GM23338 (cell line): ENCODE results near the gene FKRP. TPM values are rescaled to one million over a fixed set of nuclear protein-coding genes. Genes with fewer than 3 reads are reported as not detected.
A peak's percentile ranks its signal among the peaks of the same experiment; 100 is the strongest.

Source experiments
- ATAC-seq: fragments of 200-7000 bp; cut with Tn5 transposase; 3 replicates; pipeline ENCODE4 v1.9.1; 2020
- DNase-seq: peaks from one replicate; pipeline ENCODE4 v3.0.0-alpha.2; 2015; ENCODE audit warnings: low spot score
- H2AFZ ChIP-seq: fragments of 200-600 bp; sonication (generic); 2 replicates; pipeline ENCODE4 v1.8.0; 2016; ENCODE audit warnings: antibody characterized with exemption, mild to moderate bottlenecking, moderate library complexity
- H3F3A ChIP-seq: fragments of 200-600 bp; sonication (generic); replicated peaks from 2 replicates; pipeline ENCODE4 v1.8.0; 2017; ENCODE audit warnings: antibody characterized with exemption, mixed run types, low read depth
- H3K27ac ChIP-seq: fragments of 200-600 bp; sonication (generic); 2 replicates; pipeline ENCODE4 v1.6.1; 2016; ENCODE audit warnings: low read depth
- H3K27me3 ChIP-seq: fragments of 200-600 bp; sonication (generic); 2 replicates; pipeline ENCODE4 v1.8.0; 2016; ENCODE audit warnings: mild to moderate bottlenecking, mixed run types, moderate library complexity; ENCODE audit not compliant: insufficient read depth
- H3K36me3 ChIP-seq: fragments of 200-600 bp; sonication (generic); 2 replicates; pipeline ENCODE4 v1.8.0; 2016; ENCODE audit warnings: mild to moderate bottlenecking; ENCODE audit not compliant: insufficient read depth
- H3K4me1 ChIP-seq: fragments of 200-600 bp; sonication (generic); 2 replicates; pipeline ENCODE4 v1.8.0; 2016; ENCODE audit warnings: mild to moderate bottlenecking, moderate library complexity; ENCODE audit not compliant: insufficient read depth
- H3K4me2 ChIP-seq: fragments of 200-600 bp; sonication (generic); 2 replicates; pipeline ENCODE4 v1.7.1; 2017; ENCODE audit warnings: mixed run types
- H3K4me3 ChIP-seq: fragments of 200-600 bp; sonication (generic); 2 replicates; pipeline ENCODE4 v1.6.1; 2016; ENCODE audit warnings: mixed run types
- H3K79me2 ChIP-seq: fragments of 200-600 bp; sonication (generic); replicated peaks from 2 replicates; pipeline ENCODE4 v1.8.0; 2017; ENCODE audit warnings: mild to moderate bottlenecking; ENCODE audit not compliant: insufficient read depth
- H3K9me2 ChIP-seq: fragments of 200-600 bp; sonication (generic); 2 replicates; pipeline ENCODE4 v1.8.0; 2017; ENCODE audit not compliant: insufficient read depth
- H4K20me1 ChIP-seq: fragments of 200-600 bp; sonication (generic); replicated peaks from 2 replicates; pipeline ENCODE4 v1.8.0; 2017; ENCODE audit warnings: mild to moderate bottlenecking; ENCODE audit not compliant: insufficient read depth
- H3K27ac Mint-ChIP-seq: 2 replicates; pipeline ENCODE4 v1.8.0; 2020; ENCODE audit warnings: inconsistent platforms, mild to moderate bottlenecking, moderate library complexity, mixed read lengths
- H3K27me3 Mint-ChIP-seq: 3 replicates; pipeline ENCODE4 v1.8.0; 2022; ENCODE audit warnings: low read depth, mild to moderate bottlenecking, moderate library complexity, mixed read lengths, inconsistent platforms; ENCODE audit not compliant: insufficient read depth, poor library complexity
- H3K36me3 Mint-ChIP-seq: 3 replicates; pipeline ENCODE4 v1.8.0; 2021; ENCODE audit warnings: low read depth, mild to moderate bottlenecking, inconsistent platforms, moderate library complexity, mixed read lengths
- H3K4me1 Mint-ChIP-seq: 3 replicates; pipeline ENCODE4 v1.8.0; 2020; ENCODE audit warnings: mild to moderate bottlenecking, inconsistent platforms, mixed read lengths
- H3K4me3 Mint-ChIP-seq: 3 replicates; pipeline ENCODE4 v1.8.0; 2021; ENCODE audit warnings: moderate library complexity, mild to moderate bottlenecking, inconsistent platforms, mixed read lengths
- H3K9me3 Mint-ChIP-seq: 3 replicates; pipeline ENCODE4 v1.8.0; 2020; ENCODE audit warnings: moderate library complexity, mild to moderate bottlenecking, inconsistent platforms, mixed read lengths
- CREB1 ChIP-seq: fragments of 250-450 bp; sonication (Bioruptor Pico); IDR thresholded peaks from 2 replicates; pipeline ENCODE4 v1.5.0; 2020; ENCODE audit warnings: low read depth, mild to moderate bottlenecking, moderate library complexity
- EZH2 ChIP-seq: fragments of 200-600 bp; sonication (generic); IDR thresholded peaks from one replicate; pipeline ENCODE4 v1.8.0; 2017; ENCODE audit warnings: antibody characterized with exemption, mild to moderate bottlenecking, low read depth; ENCODE audit not compliant: unreplicated experiment
- EZH2phosphoT487 ChIP-seq: fragments of 200-600 bp; sonication (generic); IDR thresholded peaks from one replicate; pipeline ENCODE4 v1.8.1; 2018; ENCODE audit warnings: antibody characterized with exemption; ENCODE audit not compliant: unreplicated experiment
- JUNB ChIP-seq: IDR thresholded peaks from one replicate; pipeline ENCODE4 v1.6.1; 2016; ENCODE audit warnings: antibody characterized with exemption; ENCODE audit not compliant: unreplicated experiment
- NANOG ChIP-seq: IDR thresholded peaks from 2 replicates; pipeline ENCODE4 v1.6.1; 2016; ENCODE audit warnings: antibody characterized with exemption, borderline replicate concordance
- POLR2AphosphoS5 ChIP-seq: IDR thresholded peaks from 2 replicates; pipeline ENCODE4 v1.6.1; 2016; ENCODE audit warnings: antibody characterized with exemption, low read depth
- STAT1 ChIP-seq: IDR thresholded peaks from one replicate; pipeline ENCODE4 v1.6.1; 2016; ENCODE audit warnings: antibody characterized with exemption; ENCODE audit not compliant: unreplicated experiment
- ZNF114 ChIP-seq: fragments of 250-450 bp; sonication (Bioruptor Pico); IDR thresholded peaks from 2 replicates; pipeline ENCODE4 v1.5.0; 2020; ENCODE audit warnings: mild to moderate bottlenecking, moderate library complexity
- ZNF331 ChIP-seq: fragments of 250-450 bp; sonication (Bioruptor Pico); IDR thresholded peaks from 2 replicates; pipeline ENCODE4 v1.5.0; 2020; ENCODE audit warnings: low read depth, mild to moderate bottlenecking, moderate library complexity
- polyA plus RNA-seq: library from polyadenylated mRNA; unstranded; fragments of >200 nt; fragmentation: Nextera tagmentation; extraction: Ambion mirVana; gene quantifications from 2 replicates; pipeline ENCODE4 v1.2.1, GENCODE V29; 2016
- total RNA-seq: library from RNA; depleted of rRNA; stranded (reverse); fragments of >200 nt; shearing (Covaris generic); gene quantifications from 2 replicates; pipeline ENCODE4 v1.2.3, GENCODE V29; 2014
- TF ChIP-seq, protein P1 (sequence below): IDR thresholded peaks from one replicate; pipeline ENCODE4 v1.6.1; 2018; ENCODE audit warnings: antibody characterized with exemption; ENCODE audit not compliant: unreplicated experiment
- TF ChIP-seq, protein P2 (sequence below): fragments of 250-450 bp; sonication (Bioruptor Pico); IDR thresholded peaks from 2 replicates; pipeline ENCODE4 v1.5.0; 2020; ENCODE audit warnings: mild to moderate bottlenecking, moderate library complexity
- TF ChIP-seq, protein P3 (sequence below): IDR thresholded peaks from 2 replicates; pipeline ENCODE4 v1.6.1; 2016; ENCODE audit warnings: antibody characterized with exemption
- TF ChIP-seq, protein P4 (sequence below), 2 experiments: fragments of 200-600 bp in 1 of 2; sonication (generic) in 1 of 2; conservative IDR thresholded peaks; 2 replicates each; pipeline versions ENCODE4 v1.5.1 to v1.6.1; 2016 to 2017; ENCODE audit warnings: antibody characterized with exemption in 2 of 2, low read depth in 2 of 2, mild to moderate bottlenecking in 2 of 2, moderate library complexity in 1 of 2

FKRP gene
- total and polyA plus RNA-seq, 2 experiments from 2014 or later, result 11.5 to 31.9 TPM

DNA sequence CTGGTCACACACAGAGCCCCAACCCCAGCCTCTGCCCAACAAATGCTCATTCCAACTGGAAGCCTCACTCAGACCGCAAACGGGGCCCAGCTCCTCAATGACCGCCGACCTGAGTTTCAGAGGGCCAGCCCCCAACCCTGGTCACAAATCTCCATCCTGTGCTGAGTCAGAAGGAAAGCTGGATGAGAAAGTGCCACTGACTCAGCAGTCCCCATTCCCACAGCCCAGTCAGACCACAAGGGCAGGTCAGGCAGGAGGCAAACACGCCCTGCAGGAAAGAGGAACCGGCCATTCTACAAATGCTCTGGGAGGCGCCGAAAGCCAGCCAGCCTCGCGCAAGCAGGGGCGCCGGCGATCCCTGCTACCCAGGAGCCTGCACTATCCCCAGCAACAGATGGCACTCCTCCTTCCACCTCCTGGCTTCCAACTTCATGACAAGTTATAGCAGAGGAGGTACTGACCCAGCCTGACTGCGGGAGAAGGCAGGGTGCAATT is 14.8 kb upstream of the FKRP start:
- Histone ChIP-seq H2AFZ (no peak overlapping the region), H3K4me1 (no peaks in the 10 kb centered on the region), H3K4me3 (no peak overlapping the region), H3K9me2 (no peaks in the 10 kb centered on the region), H3K36me3 (peaks cover 27% of the 10 kb centered on the region), H3F3A (peaks cover 3% of the 10 kb centered on the region; the same call in 1 of the 2 replicates), H3K27me3 (no peaks in the 10 kb centered on the region), H3K27ac (0 out of 2 replicates have a peak overlapping the region, but pooled peaks have one; percentile 9), H3K79me2 (peaks cover 40% of the 10 kb centered on the region), H4K20me1 (peaks cover 18% of the 10 kb centered on the region), H3K4me2 (no peak overlapping the region)
- ATAC-seq (no peak), DNase-seq (no peak)
- peak overlapping the region; percentile 79 for H3K27ac Mint-ChIP-seq
- peaks cover 9% of the 10 kb centered on the region for H3K27me3 Mint-ChIP-seq
- peaks cover 17% of the 10 kb centered on the region for H3K4me1 Mint-ChIP-seq
- no peak overlapping the region; the same call in 2 of the 3 replicates for H3K4me3 Mint-ChIP-seq
- peaks cover 3% of the 10 kb centered on the region; the same call in 1 of the 3 replicates for H3K9me3 Mint-ChIP-seq
- H3K36me3 Mint-ChIP-seq, result peaks cover 78% of the 10 kb centered on the region
- no peak for TF ChIP-seq POLR2AphosphoS5
- TF ChIP-seq, protein P1, sequence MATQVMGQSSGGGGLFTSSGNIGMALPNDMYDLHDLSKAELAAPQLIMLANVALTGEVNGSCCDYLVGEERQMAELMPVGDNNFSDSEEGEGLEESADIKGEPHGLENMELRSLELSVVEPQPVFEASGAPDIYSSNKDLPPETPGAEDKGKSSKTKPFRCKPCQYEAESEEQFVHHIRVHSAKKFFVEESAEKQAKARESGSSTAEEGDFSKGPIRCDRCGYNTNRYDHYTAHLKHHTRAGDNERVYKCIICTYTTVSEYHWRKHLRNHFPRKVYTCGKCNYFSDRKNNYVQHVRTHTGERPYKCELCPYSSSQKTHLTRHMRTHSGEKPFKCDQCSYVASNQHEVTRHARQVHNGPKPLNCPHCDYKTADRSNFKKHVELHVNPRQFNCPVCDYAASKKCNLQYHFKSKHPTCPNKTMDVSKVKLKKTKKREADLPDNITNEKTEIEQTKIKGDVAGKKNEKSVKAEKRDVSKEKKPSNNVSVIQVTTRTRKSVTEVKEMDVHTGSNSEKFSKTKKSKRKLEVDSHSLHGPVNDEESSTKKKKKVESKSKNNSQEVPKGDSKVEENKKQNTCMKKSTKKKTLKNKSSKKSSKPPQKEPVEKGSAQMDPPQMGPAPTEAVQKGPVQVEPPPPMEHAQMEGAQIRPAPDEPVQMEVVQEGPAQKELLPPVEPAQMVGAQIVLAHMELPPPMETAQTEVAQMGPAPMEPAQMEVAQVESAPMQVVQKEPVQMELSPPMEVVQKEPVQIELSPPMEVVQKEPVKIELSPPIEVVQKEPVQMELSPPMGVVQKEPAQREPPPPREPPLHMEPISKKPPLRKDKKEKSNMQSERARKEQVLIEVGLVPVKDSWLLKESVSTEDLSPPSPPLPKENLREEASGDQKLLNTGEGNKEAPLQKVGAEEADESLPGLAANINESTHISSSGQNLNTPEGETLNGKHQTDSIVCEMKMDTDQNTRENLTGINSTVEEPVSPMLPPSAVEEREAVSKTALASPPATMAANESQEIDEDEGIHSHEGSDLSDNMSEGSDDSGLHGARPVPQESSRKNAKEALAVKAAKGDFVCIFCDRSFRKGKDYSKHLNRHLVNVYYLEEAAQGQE, result no peak
- no peak for TF ChIP-seq EZH2
- no peak for TF ChIP-seq ZNF114
- no peak for TF ChIP-seq EZH2phosphoT487
- TF ChIP-seq ZNF331 (CRISPR knock-in tag), result no peak
- TF ChIP-seq, protein P2, sequence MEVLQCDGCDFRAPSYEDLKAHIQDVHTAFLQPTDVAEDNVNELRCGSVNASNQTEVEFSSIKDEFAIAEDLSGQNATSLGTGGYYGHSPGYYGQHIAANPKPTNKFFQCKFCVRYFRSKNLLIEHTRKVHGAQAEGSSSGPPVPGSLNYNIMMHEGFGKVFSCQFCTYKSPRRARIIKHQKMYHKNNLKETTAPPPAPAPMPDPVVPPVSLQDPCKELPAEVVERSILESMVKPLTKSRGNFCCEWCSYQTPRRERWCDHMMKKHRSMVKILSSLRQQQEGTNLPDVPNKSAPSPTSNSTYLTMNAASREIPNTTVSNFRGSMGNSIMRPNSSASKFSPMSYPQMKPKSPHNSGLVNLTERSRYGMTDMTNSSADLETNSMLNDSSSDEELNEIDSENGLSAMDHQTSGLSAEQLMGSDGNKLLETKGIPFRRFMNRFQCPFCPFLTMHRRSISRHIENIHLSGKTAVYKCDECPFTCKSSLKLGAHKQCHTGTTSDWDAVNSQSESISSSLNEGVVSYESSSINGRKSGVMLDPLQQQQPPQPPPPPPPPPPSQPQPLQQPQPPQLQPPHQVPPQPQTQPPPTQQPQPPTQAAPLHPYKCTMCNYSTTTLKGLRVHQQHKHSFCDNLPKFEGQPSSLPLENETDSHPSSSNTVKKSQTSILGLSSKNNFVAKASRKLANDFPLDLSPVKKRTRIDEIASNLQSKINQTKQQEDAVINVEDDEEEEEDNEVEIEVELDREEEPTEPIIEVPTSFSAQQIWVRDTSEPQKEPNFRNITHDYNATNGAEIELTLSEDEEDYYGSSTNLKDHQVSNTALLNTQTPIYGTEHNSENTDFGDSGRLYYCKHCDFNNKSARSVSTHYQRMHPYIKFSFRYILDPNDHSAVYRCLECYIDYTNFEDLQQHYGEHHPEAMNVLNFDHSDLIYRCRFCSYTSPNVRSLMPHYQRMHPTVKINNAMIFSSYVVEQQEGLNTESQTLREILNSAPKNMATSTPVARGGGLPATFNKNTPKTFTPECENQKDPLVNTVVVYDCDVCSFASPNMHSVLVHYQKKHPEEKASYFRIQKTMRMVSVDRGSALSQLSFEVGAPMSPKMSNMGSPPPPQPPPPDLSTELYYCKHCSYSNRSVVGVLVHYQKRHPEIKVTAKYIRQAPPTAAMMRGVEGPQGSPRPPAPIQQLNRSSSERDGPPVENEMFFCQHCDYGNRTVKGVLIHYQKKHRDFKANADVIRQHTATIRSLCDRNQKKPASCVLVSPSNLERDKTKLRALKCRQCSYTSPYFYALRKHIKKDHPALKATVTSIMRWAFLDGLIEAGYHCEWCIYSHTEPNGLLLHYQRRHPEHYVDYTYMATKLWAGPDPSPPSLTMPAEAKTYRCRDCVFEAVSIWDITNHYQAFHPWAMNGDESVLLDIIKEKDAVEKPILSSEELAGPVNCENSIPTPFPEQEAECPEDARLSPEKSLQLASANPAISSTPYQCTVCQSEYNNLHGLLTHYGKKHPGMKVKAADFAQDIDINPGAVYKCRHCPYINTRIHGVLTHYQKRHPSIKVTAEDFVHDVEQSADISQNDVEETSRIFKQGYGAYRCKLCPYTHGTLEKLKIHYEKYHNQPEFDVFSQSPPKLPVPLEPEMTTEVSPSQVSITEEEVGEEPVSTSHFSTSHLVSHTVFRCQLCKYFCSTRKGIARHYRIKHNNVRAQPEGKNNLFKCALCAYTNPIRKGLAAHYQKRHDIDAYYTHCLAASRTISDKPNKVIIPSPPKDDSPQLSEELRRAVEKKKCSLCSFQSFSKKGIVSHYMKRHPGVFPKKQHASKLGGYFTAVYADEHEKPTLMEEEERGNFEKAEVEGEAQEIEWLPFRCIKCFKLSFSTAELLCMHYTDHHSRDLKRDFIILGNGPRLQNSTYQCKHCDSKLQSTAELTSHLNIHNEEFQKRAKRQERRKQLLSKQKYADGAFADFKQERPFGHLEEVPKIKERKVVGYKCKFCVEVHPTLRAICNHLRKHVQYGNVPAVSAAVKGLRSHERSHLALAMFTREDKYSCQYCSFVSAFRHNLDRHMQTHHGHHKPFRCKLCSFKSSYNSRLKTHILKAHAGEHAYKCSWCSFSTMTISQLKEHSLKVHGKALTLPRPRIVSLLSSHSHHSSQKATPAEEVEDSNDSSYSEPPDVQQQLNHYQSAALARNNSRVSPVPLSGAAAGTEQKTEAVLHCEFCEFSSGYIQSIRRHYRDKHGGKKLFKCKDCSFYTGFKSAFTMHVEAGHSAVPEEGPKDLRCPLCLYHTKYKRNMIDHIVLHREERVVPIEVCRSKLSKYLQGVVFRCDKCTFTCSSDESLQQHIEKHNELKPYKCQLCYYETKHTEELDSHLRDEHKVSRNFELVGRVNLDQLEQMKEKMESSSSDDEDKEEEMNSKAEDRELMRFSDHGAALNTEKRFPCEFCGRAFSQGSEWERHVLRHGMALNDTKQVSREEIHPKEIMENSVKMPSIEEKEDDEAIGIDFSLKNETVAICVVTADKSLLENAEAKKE (CRISPR knock-in tag), result no peak
- TF ChIP-seq, protein P3, sequence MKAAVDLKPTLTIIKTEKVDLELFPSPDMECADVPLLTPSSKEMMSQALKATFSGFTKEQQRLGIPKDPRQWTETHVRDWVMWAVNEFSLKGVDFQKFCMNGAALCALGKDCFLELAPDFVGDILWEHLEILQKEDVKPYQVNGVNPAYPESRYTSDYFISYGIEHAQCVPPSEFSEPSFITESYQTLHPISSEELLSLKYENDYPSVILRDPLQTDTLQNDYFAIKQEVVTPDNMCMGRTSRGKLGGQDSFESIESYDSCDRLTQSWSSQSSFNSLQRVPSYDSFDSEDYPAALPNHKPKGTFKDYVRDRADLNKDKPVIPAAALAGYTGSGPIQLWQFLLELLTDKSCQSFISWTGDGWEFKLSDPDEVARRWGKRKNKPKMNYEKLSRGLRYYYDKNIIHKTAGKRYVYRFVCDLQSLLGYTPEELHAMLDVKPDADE, result no peak
- TF ChIP-seq CREB1 (CRISPR knock-in tag), result no peak
- TF ChIP-seq NANOG, result no peak
- TF ChIP-seq, protein P4, sequence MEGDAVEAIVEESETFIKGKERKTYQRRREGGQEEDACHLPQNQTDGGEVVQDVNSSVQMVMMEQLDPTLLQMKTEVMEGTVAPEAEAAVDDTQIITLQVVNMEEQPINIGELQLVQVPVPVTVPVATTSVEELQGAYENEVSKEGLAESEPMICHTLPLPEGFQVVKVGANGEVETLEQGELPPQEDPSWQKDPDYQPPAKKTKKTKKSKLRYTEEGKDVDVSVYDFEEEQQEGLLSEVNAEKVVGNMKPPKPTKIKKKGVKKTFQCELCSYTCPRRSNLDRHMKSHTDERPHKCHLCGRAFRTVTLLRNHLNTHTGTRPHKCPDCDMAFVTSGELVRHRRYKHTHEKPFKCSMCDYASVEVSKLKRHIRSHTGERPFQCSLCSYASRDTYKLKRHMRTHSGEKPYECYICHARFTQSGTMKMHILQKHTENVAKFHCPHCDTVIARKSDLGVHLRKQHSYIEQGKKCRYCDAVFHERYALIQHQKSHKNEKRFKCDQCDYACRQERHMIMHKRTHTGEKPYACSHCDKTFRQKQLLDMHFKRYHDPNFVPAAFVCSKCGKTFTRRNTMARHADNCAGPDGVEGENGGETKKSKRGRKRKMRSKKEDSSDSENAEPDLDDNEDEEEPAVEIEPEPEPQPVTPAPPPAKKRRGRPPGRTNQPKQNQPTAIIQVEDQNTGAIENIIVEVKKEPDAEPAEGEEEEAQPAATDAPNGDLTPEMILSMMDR (conservative IDR thresholded peaks at IDR 0.05; ENCODE audit: low read depth in 2 of 2), result no peak
- TF ChIP-seq STAT1, result no peak
- no peak for TF ChIP-seq JUNB
